Activated T-cell treated with anti-CD3 and anti-CD28 coated beads for 48 hours (primary cell): ENCODE measurements around the gene COPG1.
A peak's percentile ranks its signal among the peaks of the same experiment; 100 is the strongest.

ENCODE experiments used
- DNase-seq: peaks from one replicate; pipeline ENCODE4 v3.0.0-alpha.2; 2020; ENCODE audit warnings: low read depth

COPG1 gene

GRCh38 chr3:129278966-129279906 lies 29.8 kb downstream of the COPG1 start:
- DNase-seq = peak; percentile 46

DNA sequence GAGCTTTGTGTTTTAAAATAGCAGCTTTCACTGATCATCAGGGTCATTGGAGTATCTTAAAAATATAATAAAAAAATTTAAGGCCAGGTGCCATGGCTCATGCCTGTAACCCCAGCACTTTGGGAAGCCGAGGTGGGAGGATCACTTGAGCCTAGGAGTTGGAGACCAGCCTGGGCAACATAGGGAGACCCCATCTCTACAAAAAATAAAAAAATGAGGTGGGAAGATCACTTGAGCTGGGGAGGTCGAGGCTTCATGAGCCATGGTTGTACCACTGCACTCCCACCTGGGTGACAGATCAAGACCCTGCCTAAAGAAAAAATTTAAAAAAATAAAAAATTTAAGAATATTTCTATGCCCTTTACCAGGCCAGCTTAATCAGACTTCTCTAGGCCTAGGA lies 30.8 kb downstream of the COPG1 start:
- no peak for DNase-seq

GRCh38 chr3:129281726-129282125 lies 32.3 kb downstream of the COPG1 start:
- no peak for DNase-seq

GRCh38 chr3:129282727-129283327 lies 33.4 kb downstream of the COPG1 start:
- no peak for DNase-seq

- no peak for DNase-seq
Observed at GRCh38 chr3:129286081-129286480, 36.7 kb downstream of the COPG1 start.

GRCh38 chr3:129288446-129288845 lies 39.0 kb downstream of the COPG1 start:
- no peak for DNase-seq

DNA sequence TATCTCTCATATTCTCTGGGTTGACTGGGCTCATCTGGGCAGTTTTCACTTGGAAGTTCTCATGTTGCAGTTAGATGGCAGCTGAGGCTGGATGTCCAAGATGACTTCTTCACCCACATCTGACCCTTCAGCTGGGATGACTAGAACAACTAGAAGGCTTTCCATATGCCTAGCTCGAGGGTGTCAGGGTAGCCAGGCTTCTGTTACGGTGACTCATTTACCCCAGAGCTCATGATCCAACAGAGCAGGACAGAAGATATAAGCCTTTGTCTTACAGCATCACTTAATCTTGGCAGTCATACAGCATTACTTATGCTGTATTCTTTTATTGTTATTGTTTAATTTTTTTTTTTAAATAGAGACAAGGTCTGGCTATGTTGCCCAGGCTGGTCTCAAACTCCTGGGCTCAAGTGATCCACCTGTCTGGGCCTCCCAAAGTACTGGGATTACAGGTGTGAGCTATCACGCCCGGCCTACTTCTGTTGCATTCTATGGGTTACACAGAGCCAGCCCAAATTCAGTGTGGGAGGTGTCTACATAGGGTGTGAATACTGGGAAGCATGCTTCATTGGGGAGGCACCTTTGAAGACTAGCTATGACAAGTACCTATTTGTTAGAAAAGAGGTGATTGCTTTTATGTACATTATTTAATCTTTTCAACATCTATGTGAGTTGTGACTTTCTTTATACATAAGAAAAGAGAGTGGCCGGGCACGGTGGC lies 40.0 kb downstream of the COPG1 start:
- DNase-seq = no peak

GRCh38 chr3:129291236-129291886 lies 42.0 kb downstream of the COPG1 start:
- no peak for DNase-seq

GRCh38 chr3:129295286-129295685 lies 45.9 kb downstream of the COPG1 start:
- DNase-seq = no peak

DNA sequence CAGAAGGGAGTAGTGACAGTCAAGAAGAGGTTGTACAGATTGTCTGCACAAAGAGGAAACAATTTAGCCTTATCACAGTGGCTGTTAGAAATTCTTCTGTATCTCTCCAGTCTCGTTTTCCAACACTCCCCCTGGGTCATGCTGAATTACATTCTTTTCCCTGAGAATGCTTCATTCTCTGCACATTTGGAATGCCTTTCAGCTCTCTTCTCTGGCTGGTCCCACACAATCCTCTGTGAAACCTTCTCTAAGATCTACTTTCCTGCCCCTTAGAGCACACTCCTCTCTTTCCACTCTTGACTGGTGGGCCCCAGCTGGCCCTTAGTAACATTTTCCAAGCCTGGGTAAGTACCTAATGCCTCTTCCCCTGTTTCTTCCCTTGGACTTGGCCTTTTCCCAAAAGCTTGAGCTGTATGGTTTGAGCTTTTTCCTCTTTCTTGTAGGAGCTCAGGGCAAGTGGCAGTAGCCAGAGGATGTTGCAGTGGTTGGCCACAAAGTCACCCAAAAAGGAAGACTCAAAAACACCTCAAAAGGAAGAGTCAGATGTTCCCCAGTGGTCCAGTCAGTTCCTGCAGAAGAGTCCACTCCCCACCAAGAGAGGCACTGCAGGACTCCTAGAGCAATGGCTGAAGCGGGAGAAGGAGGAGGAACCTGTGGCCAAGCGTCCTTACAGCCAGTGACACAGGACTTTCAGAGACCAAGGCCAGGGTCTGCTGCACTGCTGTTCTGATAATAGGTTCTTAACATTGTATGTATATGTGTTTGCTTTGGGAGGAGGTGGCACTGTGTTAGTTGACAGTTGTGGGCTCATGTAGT lies 54.9 kb downstream of the COPG1 start:
- DNase-seq = no peak

DNA sequence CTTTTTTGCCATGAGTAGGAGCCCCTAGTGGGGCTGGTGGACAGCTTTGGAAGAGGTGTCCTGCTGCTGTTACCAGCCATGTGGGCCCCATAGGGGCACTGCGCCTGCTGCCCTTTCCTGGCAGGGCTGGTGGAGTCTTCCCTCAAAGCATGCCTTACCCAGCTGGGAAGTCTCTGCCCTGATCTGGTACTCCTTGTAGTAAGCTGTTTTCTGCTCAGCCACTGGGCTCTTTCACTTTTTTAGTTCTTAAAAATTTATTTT lies 55.5 kb downstream of the COPG1 start:
- no peak for DNase-seq

- no peak for DNase-seq
Observed at GRCh38 chr3:129305592-129306091, 56.2 kb downstream of the COPG1 start.

- no peak for DNase-seq
Observed at GRCh38 chr3:129308636-129309035, 59.2 kb downstream of the COPG1 start.

DNA sequence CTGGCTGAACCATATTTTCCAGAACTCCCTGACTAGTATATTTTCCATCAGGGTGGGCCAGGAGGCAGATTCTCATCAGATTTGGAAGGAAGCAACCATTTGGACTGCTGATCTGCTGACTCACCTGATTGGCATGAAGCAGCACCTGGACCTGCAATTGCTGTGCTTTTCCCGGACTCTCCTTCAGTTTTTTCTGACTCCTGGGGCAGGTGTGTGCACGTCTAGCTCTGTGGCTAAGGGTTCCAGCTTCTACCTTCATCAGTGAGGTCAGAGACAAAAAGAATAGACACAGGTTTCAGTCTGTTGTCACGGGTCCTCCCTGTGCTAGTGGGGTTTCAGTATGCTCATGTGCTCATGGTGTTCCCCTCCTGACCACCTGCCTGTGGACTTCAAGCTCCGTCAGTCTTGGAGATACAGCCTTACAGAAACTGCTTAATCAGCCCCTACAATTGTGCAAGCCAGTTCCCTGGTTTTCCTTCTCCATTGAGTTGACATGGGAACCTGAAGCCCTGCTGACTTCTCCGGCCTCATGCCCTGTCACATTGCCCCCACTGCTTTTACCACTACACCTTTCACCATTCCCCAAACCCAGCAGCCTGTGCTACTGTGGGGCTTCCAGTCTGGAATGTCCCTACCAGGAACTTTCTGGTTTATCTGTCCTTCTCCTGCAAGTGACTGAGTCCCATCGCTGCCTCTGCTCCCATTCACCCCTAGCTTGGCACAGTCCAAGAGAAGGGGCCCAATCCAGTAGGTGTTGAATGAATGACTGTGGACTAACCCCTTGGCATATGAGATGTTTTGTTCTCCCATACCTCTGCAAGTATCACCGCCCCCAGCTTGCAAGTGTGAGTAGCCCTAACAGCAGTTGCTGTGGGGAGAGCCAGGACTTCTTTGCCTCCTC lies 61.0 kb downstream of the COPG1 start:
- no peak for DNase-seq

- DNase-seq = no peak
Observed at GRCh38 chr3:129311054-129311902, 61.9 kb downstream of the COPG1 start.

- DNase-seq = no peak
Observed at GRCh38 chr3:129312021-129312639, 62.7 kb downstream of the COPG1 start.

DNA sequence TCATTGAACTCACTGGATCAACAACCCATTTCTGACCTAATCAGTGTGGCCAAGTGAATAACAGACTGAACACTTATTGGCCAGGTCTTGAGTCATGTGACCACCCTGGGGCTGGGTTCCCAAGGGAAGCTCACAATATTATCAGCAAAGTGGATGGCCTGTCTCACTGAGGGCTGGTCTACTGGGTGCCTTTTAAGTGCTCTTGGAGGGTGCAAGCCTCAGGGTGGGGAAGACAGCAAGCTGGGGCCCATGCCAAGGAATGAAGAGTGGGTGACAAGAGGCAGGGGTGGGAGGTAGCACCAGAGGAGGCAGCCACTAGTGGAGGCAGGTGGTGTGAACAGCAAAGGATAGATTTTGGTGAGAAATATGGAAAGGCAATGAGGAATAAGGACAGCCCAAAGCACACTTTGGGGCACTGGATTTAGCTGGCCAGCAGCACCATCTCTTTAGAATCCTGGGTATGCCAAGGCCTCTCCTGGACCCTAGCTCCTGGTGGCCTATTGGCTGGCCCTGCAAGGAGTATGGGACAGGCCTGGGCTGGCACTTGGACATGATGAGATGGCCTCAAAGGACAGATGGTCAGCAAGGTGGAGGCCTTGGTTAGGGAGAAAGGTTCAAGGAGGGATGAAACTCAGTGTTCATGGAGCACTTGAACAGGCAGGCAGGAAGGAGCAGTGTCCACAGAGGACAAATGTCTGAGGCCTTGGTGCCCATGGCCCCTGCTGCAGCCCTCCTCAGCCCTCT lies 63.4 kb downstream of the COPG1 start:
- no peak for DNase-seq

DNA sequence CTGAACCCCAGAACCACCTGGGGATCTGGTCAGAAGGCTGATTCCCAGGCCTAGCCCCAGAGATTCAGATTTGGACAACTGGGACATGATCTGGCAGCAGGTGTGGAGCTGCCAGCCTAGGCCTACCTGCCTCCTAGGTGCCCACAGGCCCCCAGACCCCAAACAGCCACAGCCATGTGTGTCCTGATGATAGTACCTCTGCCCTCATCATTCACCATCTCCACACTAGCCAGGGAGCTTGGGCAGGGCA lies 63.9 kb downstream of the COPG1 start:
- DNase-seq = no peak
